Endothelial cell (in vitro differentiated cells): Measurements from ENCODE around the gene MAGI1. TPM values are rescaled to one million over a fixed set of nuclear protein-coding genes. Genes with fewer than 3 reads are reported as not detected.

ENCODE experiments used
- DNase-seq: peaks from one replicate; pipeline ENCODE4 v3.0.0; 2021; ENCODE audit warnings: low spot score
- H3K27ac Mint-ChIP-seq: one replicate; pipeline ENCODE4 v1.8.0; 2021; ENCODE audit warnings: mixed read lengths, inconsistent platforms; ENCODE audit not compliant: unreplicated experiment
- H3K27me3 Mint-ChIP-seq: one replicate; pipeline ENCODE4 v1.8.0; 2021; ENCODE audit warnings: mild to moderate bottlenecking, moderate library complexity, mixed read lengths, inconsistent platforms; ENCODE audit not compliant: unreplicated experiment
- H3K36me3 Mint-ChIP-seq: one replicate; pipeline ENCODE4 v1.8.0; 2021; ENCODE audit warnings: mild to moderate bottlenecking, low read depth, mixed read lengths, inconsistent platforms; ENCODE audit not compliant: unreplicated experiment
- H3K4me1 Mint-ChIP-seq: one replicate; pipeline ENCODE4 v1.8.0; 2021; ENCODE audit warnings: mild to moderate bottlenecking, mixed read lengths, inconsistent platforms; ENCODE audit not compliant: unreplicated experiment
- H3K4me3 Mint-ChIP-seq: one replicate; pipeline ENCODE4 v1.8.0; 2021; ENCODE audit warnings: mild to moderate bottlenecking, mixed read lengths, inconsistent platforms; ENCODE audit not compliant: unreplicated experiment
- H3K9me3 Mint-ChIP-seq: one replicate; pipeline ENCODE4 v1.8.0; 2021; ENCODE audit warnings: mixed read lengths, inconsistent platforms; ENCODE audit not compliant: unreplicated experiment
- CTCF ChIP-seq: fragments of 200-600 bp; sonication (generic); IDR thresholded peaks from one replicate; pipeline ENCODE4 v1.5.0; 2021; ENCODE audit warnings: antibody characterized with exemption; ENCODE audit not compliant: unreplicated experiment
- total RNA-seq: library from RNA; stranded (reverse); fragmentation: NEBNext Ultra II Directional; extraction: Animal tissue kit (Norgen Biotek cat#: 25700); gene quantifications from one replicate; pipeline ENCODE4 v1.2.1, GENCODE V29; 2021; ENCODE audit not compliant: unreplicated experiment

MAGI1 gene
- total RNA-seq, 1 donor from 2014 or later: 33.8 TPM

- no peak for DNase-seq
- Mint-ChIP-seq H3K27ac (no peak overlapping the region), H3K36me3 (peaks cover 8% of the 10 kb centered on the region), H3K4me3 (no peak overlapping the region), H3K9me3 (no peaks in the 10 kb centered on the region), H3K27me3 (peaks cover 2% of the 10 kb centered on the region), H3K4me1 (peaks cover 9% of the 10 kb centered on the region)
- no peak for TF ChIP-seq CTCF
Measured at GRCh38 chr3:65914032-65914739, 124.5 kb downstream of the MAGI1 start.

- peaks cover 6% of the 10 kb centered on the region for H3K36me3 Mint-ChIP-seq
- H3K4me3 Mint-ChIP-seq: no peak overlapping the region
- TF ChIP-seq CTCF: no peak
- no peaks in the 10 kb centered on the region for H3K9me3 Mint-ChIP-seq
- DNase-seq: no peak
- H3K4me1 Mint-ChIP-seq: peaks cover 9% of the 10 kb centered on the region
- no peak overlapping the region for H3K27ac Mint-ChIP-seq
- H3K27me3 Mint-ChIP-seq: peaks cover 2% of the 10 kb centered on the region
Measured at GRCh38 chr3:65912647-65913046, 126.1 kb downstream of the MAGI1 start.

GRCh38 chr3:65908588-65908987 lies 130.1 kb downstream of the MAGI1 start:
- no peak for TF ChIP-seq CTCF
- Mint-ChIP-seq H3K36me3 (peaks cover 3% of the 10 kb centered on the region), H3K27ac (no peak overlapping the region), H3K4me1 (peaks cover 5% of the 10 kb centered on the region), H3K27me3 (peaks cover 5% of the 10 kb centered on the region), H3K9me3 (no peaks in the 10 kb centered on the region), H3K4me3 (no peak overlapping the region)
- no peak for DNase-seq

- DNase-seq: no peak
- peaks cover 3% of the 10 kb centered on the region for H3K36me3 Mint-ChIP-seq
- H3K9me3 Mint-ChIP-seq: no peaks in the 10 kb centered on the region
- H3K27me3 Mint-ChIP-seq: peaks cover 4% of the 10 kb centered on the region
- peaks cover 6% of the 10 kb centered on the region for H3K4me1 Mint-ChIP-seq
- no peak overlapping the region for H3K27ac Mint-ChIP-seq
- no peak overlapping the region for H3K4me3 Mint-ChIP-seq
- no peak for TF ChIP-seq CTCF
Measured at GRCh38 chr3:65907232-65908130, 131.2 kb downstream of the MAGI1 start.

- no peak for TF ChIP-seq CTCF
- Mint-ChIP-seq H3K4me3 (no peak overlapping the region), H3K4me1 (peaks cover 18% of the 10 kb centered on the region), H3K36me3 (peaks cover 3% of the 10 kb centered on the region), H3K27ac (no peak overlapping the region), H3K9me3 (no peaks in the 10 kb centered on the region), H3K27me3 (peaks cover 5% of the 10 kb centered on the region)
- no peak for DNase-seq
Measured at GRCh38 chr3:65905771-65906170, 132.9 kb downstream of the MAGI1 start.
